GM21423 (cell line): ENCODE data around the gene RNF208.

Experiments used
- ATAC-seq: cut with Tn5 transposase; IDR thresholded peaks from one replicate; pipeline ENCODE4 v1.9.1; 2021; ENCODE audit warnings: mild to moderate bottlenecking, moderate library complexity; ENCODE audit not compliant: unreplicated experiment

Gene RNF208

GRCh38 chr9:137215196-137215986 lies 6.6 kb downstream of the RNF208 start:
- ATAC-seq: no peak

GRCh38 chr9:137214620-137215019 lies 7.4 kb downstream of the RNF208 start:
- no peak for ATAC-seq

GRCh38 chr9:137213160-137214060 lies 8.6 kb downstream of the RNF208 start:
- no peak for ATAC-seq

GRCh38 chr9:137212520-137212919 lies 9.5 kb downstream of the RNF208 start:
- no peak for ATAC-seq

- ATAC-seq: no peak
Measured at GRCh38 chr9:137211532-137211931, 10.5 kb downstream of the RNF208 start.

- ATAC-seq: no peak
Measured at GRCh38 chr9:137206602-137207001, 15.4 kb downstream of the RNF208 start.

- peak; percentile 39 for ATAC-seq
Measured at GRCh38 chr9:137205126-137206069, 16.6 kb downstream of the RNF208 start, which contains the start of the genes NDOR1 and TMEM203. Gene NDOR1 (plus strand): TSS chr9:137205700. CDS start chr9:137205778, 78 bp downstream. Gene TMEM203 (minus strand): TSS chr9:137205648. CDS start chr9:137205414, 234 bp downstream.

- no peak for ATAC-seq
Measured at GRCh38 chr9:137204731-137205125, 17.3 kb downstream of the RNF208 start.

- ATAC-seq: no peak
Measured at GRCh38 chr9:137202966-137203365, 19.1 kb downstream of the RNF208 start.

GRCh38 chr9:137201205-137201868 lies 20.7 kb downstream of the RNF208 start:
- no peak for ATAC-seq

GRCh38 chr9:137200311-137201204 lies 21.5 kb downstream of the RNF208 start, which contains the start of gene TPRN:
Gene TPRN (minus strand): TSS chr9:137200741. CDS start chr9:137200711, 30 bp downstream.
- ATAC-seq: peak; percentile 82

- no peak for ATAC-seq
Measured at GRCh38 chr9:137199411-137200121, 22.5 kb downstream of the RNF208 start.

GRCh38 chr9:137198902-137199283 lies 23.1 kb downstream of the RNF208 start:
- ATAC-seq: no peak

- no peak for ATAC-seq
Measured at GRCh38 chr9:137198051-137198901, 23.8 kb downstream of the RNF208 start.

GRCh38 chr9:137195525-137196220 lies 26.4 kb downstream of the RNF208 start:
- ATAC-seq: no peak

- ATAC-seq: no peak
Measured at GRCh38 chr9:137194909-137195308, 27.1 kb downstream of the RNF208 start.

- no peak for ATAC-seq
Measured at GRCh38 chr9:137194388-137194787, 27.7 kb downstream of the RNF208 start.
